ENCODE data around the gene CTNNA3.
"Not testable (repeated sequence)": the region's sequence is repeated elsewhere in the genome, so short reads cannot be mapped to it uniquely, and the experiment has no call there.

The CTNNA3 gene

GRCh38 chr10:67599597-67599996, 96.4 kb downstream of the CTNNA3 start:
- DNase-seq = no peak

- DNase-seq = no peak
These were observed 99.4 kb downstream of the CTNNA3 start for GRCh38 chr10:67596641-67597040.

- no peak for DNase-seq
These were observed 108.2 kb downstream of the CTNNA3 start for GRCh38 chr10:67587771-67588170.

- no peak for DNase-seq
These were observed 120.5 kb downstream of the CTNNA3 start for GRCh38 chr10:67575532-67575931.

GRCh38 chr10:67573484-67573883, 122.5 kb downstream of the CTNNA3 start:
- no peak for DNase-seq

GRCh38 chr10:67571503-67571902, 124.5 kb downstream of the CTNNA3 start:
- no peak for DNase-seq

GRCh38 chr10:67558311-67558710, 137.7 kb downstream of the CTNNA3 start:
- DNase-seq = not testable (repeated sequence)

- DNase-seq = no peak
These were observed 142.7 kb downstream of the CTNNA3 start for GRCh38 chr10:67553254-67553653.

- DNase-seq = no peak
These were observed 145.1 kb downstream of the CTNNA3 start for GRCh38 chr10:67550838-67551402.

- no peak for DNase-seq
These were observed 145.9 kb downstream of the CTNNA3 start for GRCh38 chr10:67550046-67550445.

- DNase-seq = no peak
These were observed 146.6 kb downstream of the CTNNA3 start for GRCh38 chr10:67549390-67549789.

- no peak for DNase-seq
These were observed 154.6 kb downstream of the CTNNA3 start for GRCh38 chr10:67541411-67541810.

- DNase-seq = no peak
These were observed 156.7 kb downstream of the CTNNA3 start for GRCh38 chr10:67539312-67539711.

GRCh38 chr10:67537906-67538305, 158.1 kb downstream of the CTNNA3 start:
- DNase-seq = no peak

- no peak for DNase-seq
These were observed 162.6 kb downstream of the CTNNA3 start for GRCh38 chr10:67533376-67533775.

- not testable (repeated sequence) for DNase-seq
These were observed 165.0 kb downstream of the CTNNA3 start for GRCh38 chr10:67530990-67531389.

- DNase-seq = peak; percentile 14
These were observed 168.6 kb downstream of the CTNNA3 start for GRCh38 chr10:67527351-67527750.

GRCh38 chr10:67521546-67521945, 174.4 kb downstream of the CTNNA3 start:
- DNase-seq = no peak

- DNase-seq = peak; percentile 66
These were observed 175.0 kb downstream of the CTNNA3 start for GRCh38 chr10:67520924-67521520.

GRCh38 chr10:67519434-67519833, 176.6 kb downstream of the CTNNA3 start:
- DNase-seq = no peak

- DNase-seq = no peak
These were observed 177.2 kb downstream of the CTNNA3 start for GRCh38 chr10:67518756-67519155.

GRCh38 chr10:67518043-67518442, 178.0 kb downstream of the CTNNA3 start:
- DNase-seq = no peak

GRCh38 chr10:67506757-67507091, 189.3 kb downstream of the CTNNA3 start:
- DNase-seq = no peak

- DNase-seq = no peak
These were observed 189.8 kb downstream of the CTNNA3 start for GRCh38 chr10:67506083-67506756.
